NCI-H460 (cell line): Measurements from ENCODE around the gene ITSN2. TPM values are rescaled to one million over a fixed set of nuclear protein-coding genes. Genes with fewer than 3 reads are reported as not detected.
A peak's percentile ranks its signal among the peaks of the same experiment; 100 is the strongest.
"Not testable (repeated sequence)": the region's sequence is repeated elsewhere in the genome, so short reads cannot be mapped to it uniquely, and the experiment has no call there.

Experiments
- DNase-seq: peaks from one replicate; pipeline ENCODE4 v3.0.0-alpha.2; 2016; ENCODE audit warnings: low read depth; ENCODE audit errors: extremely low read depth
- polyA plus RNA-seq: library from polyadenylated mRNA; depleted of rRNA; stranded (reverse); fragments of >200 nt; gene quantifications from 2 replicates; pipeline ENCODE4 v1.2.3, GENCODE V29; 2014; cell fraction: nucleus; rRNA removed
- total RNA-seq: library from RNA; depleted of rRNA; stranded (reverse); fragments of >200 nt; shearing (Covaris generic); gene quantifications from 2 replicates; pipeline ENCODE4 v1.2.3, GENCODE V29; 2014; rRNA removed

The ITSN2 gene
- 23.2 and 29.0 TPM in 2 replicates for total RNA-seq
- 23.9 and 32.7 TPM in 2 replicates for polyA plus RNA-seq

DNA sequence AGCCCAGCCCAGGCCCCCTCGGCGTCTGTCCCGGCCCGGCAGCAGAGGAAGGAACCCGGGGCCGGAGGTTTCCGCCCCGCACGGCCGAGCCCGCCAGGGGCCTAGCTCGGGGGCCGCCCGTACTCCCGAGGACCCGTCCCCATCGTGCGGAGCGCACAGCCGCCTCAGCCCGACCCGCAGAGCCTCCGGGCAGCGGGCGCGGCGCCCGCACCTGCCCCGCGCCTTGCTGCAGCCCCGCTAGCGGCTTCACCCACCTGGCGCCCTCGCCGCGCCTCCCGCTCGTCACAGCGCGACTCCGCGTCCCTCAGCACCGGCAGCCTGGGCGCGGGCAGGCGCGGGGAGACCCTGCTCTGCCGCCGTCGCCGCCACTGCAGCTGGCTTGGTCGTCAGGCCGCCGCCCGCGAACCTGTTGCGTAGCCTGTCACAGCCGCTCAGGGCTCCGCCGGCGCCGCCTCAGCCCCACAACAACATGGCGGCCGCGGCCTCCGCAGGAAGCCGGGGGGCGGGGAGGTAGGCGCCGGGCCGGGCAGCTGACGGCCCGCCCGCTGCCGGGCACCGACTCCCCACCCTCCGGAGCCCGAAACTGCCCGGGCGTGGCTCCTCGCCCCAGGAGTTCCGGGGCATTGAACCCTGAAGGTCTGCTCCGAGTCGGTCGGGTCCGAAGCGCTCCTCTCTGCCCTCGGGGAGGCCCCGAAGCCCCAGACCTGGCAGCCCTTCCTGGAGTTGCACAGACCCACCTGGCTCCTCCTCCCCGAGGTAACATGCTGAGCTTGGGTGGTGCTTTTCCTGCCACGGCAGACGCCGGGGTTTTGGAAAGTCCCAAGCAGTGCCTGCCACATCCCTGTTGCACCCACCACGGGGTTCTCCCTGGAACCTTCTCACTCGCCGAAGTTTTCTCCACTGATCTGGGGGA is at the start of gene ITSN2:
Gene ITSN2, minus strand, starts transcription at position 487 of the 913 bp plus-strand sequence. CDS start 32,454 bp downstream, outside the sequence.
- peak; percentile 66 for DNase-seq

DNA sequence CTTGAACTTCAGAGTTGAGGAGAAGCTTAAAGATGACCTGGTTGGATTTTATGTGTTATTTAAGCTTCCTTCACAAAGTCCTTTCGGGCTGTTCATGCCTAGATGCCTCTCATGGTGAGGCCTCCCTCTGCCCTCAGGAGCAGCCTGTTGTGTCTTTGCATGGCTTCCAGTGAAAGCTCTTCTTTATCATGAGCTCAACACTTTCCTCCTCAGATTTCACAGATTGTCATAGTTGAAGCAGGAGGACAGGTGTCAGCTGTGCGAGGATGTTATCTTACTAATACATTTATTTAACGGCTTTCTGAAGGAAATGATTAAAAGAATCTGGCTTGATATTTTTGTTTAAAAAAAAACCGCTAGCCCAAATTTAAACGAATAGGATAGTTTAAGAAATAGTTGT is 48.8 kb upstream of the ITSN2 start:
- DNase-seq: no peak

DNA sequence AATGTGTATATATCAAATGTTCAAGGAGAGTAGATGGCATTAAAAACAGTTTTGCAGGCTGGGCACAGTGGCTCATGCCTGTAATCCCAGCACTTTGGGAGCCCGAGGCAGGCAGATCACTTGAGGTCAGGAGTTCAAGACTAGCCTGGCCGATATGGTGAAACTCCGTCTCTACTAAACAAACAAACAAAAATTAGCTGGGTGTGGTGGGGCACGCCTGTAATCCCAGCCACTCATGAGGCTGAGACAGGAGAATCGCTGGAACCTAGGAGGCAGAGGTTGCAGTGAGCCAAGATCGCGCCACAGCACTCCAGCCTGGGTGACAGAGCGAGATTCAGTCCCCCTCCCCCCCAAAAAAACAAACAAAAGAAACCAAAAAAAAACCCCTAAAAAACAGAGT is 48.4 kb upstream of the ITSN2 start:
- DNase-seq: not testable (repeated sequence)

DNA sequence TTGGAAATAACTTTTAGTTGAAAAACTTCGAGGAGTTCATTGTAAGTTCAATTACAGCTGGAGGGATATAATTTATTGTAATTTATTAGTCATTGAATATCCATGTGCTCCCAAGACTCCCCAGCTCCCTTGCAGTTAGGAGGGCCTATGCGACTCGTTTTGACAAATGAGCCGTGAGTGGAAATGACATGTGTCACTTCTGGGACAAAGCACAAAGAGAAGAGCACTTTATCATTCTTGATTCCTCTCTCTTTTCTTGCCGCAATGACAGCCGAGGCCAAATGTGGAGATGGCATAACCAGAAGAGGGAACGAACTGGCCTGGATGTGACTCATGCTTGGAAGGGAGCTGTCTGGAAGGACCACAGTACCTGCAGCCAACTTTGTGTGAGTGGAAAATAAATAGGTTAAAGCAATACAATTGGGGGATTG is 44.2 kb upstream of the ITSN2 start:
- DNase-seq: no peak

DNA sequence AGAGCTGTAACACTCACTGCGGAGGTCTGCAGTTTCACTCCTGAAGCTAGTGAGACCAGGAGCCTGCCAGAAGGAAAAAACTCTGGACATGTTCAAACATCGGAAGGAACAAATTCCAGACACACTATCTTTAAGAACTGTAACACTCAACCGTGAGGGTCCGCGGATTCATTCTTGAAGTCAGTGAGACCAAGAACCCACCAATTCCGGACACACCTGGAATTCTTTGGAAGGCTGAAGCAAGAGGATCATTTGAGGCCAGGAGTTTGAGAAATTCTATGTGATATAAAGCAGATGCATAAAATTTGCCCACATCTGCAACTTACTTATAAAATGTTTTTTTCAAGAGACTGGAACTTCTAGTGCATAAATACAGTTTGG is 43.5 kb upstream of the ITSN2 start:
- DNase-seq: no peak

DNA sequence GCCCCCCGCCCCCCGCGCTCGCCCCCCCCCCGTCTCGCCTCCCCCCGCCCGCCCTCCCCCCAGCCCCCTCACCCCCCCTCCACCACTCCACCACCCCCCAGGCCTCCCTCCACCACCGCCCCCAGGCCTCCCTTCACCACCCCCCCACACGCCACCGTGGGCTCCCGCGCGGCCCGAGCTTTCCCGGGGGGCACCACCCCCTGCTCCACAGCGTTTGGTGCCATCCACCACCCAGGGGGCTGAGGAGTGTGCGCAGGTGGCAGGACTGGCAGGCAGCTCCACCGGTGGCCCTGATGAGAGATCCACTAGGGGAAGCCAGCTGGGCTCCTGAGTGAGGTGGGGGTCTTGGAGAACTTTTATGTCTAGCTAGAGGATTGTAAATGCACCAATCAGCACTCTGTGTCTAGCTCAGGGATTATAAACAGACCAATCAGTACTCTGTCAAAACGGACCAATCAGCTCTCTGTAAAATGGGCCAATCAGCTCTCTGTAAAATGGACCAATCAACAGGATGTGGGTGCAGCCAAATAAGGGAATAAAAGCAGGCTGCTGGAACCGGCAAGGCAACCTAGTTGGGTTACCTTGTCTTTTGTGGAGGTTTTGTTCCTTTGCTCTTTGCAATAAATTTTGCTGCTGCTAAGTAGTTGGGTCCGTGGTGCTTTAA is 43.0 kb upstream of the ITSN2 start:
- no peak for DNase-seq

DNA sequence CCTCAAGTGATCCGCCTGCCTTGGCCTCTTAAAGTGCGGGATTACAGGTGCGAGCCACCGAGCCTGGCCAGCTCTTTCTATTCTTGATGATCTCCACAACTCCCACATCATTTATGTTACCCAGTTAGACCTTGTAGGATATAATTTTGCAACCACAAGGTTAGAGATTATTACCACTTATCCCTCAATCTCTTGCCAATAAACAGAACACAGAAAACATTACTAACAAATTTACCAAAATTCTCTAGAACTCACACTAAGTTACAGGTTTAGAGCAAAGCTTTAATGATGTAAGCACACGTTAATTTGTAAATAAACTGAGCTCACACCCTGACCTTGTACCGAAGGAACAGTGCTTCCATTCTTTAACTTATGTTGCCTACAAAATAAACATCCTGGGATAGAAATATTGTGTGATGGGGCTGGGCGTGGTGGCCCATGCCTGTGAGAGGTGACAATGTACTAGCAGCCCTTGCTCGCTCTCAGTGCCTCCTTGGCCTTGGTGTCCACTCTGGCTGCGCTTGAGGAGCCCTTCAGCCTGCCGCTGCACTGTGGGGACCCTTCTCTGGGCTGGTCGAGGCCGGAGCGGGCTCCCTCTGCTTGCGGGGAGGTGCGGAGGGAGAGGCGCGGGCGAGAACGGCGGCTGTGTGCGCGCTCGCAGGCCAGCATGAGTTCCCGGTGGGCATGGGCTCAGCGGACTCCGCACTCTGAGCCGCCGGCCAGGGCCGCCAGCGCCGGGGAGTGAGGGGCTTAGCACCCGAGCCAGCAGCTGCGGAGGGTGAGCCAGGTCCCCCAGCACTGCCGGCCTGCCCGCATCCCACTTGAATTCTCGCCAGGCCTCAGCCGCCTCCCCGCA is 42.1 kb upstream of the ITSN2 start:
- DNase-seq: no peak

DNA sequence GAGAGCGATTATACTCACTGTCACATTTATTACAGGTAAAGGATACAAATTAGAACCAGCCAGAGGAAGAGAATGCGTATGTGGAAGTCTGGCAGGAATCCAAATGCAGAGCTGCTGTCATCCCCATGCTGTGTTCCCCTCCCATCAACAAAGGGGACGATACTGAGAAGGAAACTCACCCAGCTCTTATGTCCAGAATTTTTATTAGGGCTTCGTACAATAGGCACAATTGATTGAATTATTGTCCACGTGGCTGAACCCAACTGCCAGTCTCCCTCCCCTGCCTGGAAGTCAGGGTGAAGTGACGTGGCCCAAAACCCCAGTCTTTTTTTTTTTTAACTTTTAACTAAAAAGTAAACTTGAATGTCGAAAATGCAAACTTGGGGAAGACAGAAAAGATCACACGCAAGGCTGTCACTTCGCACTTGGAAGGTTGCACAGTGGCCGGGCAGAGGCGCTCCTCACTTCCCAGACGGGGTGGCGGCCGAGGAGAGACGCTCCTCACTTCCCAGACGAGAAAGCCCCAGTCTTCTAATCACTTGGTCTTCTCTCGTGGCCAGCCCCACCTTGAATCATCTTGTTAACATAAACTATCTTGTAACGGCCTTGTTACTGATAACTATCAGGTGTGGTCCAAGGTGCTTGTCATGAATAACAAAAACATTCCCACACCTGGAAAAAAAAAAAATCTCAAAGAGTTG is 40.0 kb upstream of the ITSN2 start:
- no peak for DNase-seq

DNA sequence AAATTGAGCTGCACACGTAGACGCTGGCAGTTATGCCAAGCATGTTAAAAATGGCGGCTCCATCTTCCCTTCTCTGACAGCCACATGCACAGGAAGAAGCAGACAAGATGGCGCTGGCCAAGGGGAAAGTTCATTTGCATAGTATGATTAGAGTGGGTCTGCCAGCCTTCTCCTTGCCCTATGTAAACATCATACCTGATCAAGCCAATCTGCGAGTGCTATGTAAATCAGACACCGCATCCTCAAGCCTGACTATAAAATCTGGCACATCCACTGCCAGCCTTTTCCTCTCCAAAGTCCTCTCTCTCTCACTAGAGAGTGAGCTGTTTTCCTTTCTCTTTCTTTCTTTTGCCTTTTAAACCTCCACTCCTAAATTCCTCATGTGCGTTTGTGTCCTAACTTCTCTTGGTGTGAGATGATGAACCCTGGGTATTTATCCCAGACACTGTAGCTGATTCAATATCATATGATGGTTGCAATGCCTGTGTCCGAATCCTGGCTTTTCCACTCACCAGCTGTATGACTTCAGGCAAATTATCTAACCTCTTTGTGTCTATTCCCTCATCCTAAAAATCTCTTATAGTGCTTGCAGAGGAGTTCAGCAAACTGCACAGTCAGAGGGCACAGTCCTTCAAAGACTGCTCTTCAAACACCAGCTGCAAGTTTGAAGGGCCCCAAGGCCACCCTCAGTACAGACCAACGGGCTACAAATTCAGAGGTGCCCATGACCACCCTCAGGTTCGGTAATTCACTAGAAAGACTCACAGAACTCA is 39.3 kb upstream of the ITSN2 start:
- no peak for DNase-seq

DNA sequence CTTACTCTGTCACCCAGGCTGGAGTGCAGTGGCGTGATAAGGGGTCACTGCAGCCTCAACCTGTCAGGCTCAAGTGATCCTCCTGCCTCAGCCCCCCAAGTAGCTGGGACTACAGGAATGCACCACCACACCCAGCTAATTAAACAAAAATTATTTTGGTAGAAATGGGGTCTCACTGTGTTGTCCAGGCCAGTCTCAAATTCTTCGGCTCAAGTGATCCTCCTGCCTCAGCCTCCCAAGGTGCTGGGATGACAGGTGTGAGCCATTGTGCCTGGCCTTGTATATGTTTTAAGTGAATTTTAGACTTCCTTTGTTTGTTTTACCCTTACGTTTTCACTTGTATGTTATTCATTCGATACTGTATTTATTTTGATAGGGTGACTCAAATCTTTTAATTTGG is 34.7 kb upstream of the ITSN2 start:
- no peak for DNase-seq

DNA sequence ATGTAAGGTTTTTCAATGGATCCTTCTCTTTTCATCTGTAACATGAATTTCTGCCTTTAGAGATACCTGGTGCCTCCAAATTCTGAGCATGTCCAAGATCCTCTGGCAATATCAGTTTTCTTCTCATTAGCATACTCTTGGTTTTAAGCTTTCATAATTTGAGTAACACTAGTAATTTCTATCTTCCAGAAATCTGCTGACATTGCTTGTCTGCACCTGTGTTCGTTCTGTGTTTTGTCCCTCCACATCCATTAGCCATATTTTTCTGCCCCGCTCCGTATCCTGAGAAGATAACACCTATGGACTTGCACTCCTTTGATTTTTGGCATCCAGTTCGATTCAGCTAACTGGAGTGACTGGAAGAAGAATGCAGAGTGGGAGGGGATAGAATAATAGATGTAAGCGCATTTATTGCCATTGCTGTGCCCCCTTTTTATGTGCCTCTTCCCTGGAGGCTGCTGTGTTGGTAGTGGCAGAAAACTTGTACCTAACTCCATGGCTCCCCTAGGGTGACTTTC is 32.3 kb upstream of the ITSN2 start:
- DNase-seq: no peak

DNA sequence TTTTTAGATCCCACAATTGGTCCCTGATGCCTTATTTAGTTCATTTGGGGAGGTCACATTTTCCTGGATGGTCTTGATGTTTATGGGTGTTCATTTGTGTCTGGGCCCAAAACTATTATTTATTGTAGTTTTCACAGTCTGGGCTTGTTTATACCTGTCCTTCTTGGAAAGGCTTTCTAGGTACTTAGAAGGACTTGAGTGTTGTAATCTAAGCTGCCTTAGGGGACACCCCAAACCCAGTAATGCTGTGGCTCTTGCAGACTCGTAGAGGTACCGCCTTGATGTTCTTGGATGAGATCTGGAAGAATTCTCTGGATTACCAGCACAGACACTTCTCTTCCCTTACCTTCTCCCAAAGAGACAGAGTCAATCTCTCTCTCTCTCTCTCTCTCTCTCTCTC is 25.0 kb upstream of the ITSN2 start:
- DNase-seq: no peak

DNA sequence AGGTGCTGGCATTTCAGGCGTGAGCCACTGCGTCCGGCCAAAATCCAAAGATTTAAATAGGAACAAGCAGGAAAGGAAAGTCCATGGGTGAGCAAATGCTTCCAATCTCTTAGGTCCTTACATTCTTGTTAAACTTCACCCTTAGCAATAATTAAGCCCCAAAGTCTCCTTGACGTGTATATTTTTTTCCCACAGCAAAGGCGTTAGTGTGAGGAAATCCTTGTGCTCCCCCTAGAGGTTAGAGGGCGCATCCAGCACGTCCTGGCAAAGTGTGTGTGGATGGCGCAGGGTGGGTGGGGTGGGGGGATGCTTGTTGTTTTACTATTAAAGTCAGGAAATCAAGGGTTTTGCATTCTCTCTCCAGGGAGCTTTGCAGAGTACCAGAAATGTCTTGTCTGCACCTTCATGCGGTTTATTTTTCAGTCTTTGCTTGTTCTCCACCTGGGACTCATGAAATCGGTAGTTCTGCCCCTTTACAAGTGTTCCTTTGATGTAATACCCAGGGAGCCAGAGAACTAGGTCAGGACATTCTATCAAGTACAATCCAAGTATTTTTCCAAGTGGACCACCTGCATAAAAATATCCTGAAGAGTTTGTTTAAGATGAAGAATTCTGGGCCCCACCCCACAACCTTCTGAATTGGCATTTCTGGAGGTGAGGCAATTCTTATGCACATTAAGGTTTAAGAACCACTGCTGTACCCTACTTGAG is 22.2 kb upstream of the ITSN2 start:
- DNase-seq: peak; percentile 70

DNA sequence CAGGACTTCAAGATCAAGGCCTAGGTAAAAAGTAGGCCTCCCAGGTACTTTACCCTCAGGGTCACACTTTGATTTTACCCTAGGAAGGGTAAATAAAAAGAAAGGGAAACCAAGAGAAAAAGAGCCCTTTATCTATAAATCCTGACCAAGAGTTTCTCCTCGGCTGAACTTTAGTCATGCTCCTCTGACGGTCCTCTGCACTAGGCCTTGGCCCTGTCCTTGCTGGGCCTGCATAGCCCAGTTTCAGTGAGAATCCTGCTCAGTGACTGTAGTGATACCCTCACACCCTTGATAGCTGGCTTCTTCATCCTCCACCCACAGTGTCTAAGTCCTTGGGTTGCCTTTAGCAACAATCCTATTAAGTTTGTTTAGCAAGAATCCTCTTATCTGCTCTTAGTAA is 20.5 kb upstream of the ITSN2 start:
- DNase-seq: no peak

DNA sequence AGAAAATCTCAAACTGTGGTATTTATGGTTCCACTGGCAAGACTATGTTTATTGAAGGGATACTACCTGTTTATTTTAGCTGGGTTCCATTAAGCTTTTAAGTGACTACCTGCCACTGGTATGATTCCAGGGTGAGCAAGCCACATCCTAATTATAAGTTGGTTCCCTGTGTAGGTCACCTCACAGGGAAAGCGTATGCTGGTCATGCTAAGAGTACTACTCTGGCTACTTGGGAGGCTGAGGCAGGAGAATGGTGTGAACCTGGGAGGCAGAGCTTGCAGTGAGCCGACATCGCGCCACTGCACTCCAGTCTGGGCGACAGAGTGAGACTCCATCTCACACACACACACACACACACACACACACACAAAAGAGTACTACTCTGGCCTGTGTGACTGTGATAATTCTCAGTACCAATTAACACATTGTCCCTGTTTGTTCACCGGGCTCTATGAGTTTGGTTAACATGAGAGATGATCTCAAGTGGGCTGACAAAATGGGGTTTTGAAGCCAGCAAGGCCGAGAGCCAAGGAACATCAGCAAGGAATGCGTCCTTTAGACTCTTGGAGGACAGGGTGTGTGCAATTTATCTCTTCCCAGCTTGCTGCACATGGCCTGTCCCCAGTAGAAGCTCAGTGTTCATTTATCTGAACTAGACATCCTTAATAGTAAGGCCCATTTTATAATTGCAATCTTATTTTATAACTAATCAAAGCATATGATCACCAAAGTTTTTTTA is 15.2 kb upstream of the ITSN2 start:
- no peak for DNase-seq

DNA sequence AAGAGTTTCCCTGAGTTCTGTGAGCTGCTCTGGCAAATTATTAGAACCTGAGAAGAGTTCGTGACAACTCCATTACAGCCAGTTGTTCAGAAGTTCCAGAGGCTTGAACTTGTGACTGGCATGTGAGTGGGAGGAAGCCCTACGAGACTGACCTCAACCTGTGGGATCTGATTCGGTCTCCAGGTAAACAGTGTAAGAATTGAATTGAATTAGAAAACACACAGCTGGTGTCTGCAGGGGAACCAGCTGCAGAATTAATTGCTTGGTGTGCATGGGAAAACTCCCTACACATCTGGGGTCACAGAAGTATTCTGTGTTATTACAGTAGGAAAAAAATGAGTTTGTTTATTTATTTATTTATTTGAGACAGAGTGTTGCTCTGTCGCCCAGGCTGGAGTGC is 14.0 kb upstream of the ITSN2 start:
- DNase-seq: no peak

DNA sequence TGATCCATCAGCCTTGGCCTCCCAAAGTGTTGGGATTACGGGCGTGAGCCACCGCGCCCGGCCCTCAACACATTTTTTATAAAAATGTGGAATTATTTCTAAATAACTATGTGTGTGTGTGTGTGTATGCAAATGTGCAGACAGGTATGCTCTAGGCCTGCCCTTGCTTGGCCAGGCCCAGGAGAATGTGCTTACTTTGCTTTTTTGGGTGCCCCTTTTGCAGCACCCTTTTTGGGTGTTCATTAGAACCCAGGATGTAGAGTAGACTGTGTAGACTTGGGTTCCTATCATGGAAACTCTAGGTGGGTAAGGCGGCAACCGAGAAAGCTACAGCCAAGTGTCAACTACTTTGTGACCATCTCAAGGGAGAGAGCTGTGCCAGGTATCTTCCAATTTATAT is 11.7 kb upstream of the ITSN2 start:
- no peak for DNase-seq

DNA sequence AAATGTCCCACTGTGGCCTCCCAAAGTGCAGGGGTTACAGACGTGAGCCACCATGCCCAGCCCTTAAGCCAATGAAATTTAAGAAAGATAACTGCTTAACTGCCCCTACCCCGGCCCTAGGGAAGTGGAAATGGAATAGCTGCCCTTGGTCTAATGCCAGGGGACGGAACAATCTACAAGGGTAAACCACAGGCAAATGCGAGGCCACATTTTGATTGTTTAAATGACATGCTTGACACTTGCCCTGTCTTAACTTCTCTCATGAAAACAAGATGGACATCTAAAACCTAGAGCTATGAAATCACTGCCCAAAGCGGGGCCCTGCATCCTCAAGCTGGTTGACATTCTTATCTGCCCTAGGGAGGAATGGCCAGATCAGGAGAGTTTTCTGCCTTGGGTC is 5.5 kb upstream of the ITSN2 start:
- DNase-seq: no peak
